Stimulated activated CD4-positive, alpha-beta T cell treated with anti-CD3 and anti-CD28 coated beads, Interleukin-2, amount 100 ng/mL, for 48 hours (primary cell): ENCODE results near the gene EHD1.

ENCODE experiments used
- DNase-seq, 2 donors: peaks; one replicate each; pipeline ENCODE4 v3.0.0-alpha.2; 2020

EHD1 gene

GRCh38 chr11:64871492-64871891, 6.9 kb downstream of the EHD1 start:
- no peak for DNase-seq

- no peak for DNase-seq
These were observed 7.4 kb downstream of the EHD1 start for GRCh38 chr11:64870893-64871466.

- no peak for DNase-seq
These were observed 8.1 kb downstream of the EHD1 start for GRCh38 chr11:64870176-64870892.

- no peak for DNase-seq
These were observed 8.7 kb downstream of the EHD1 start for GRCh38 chr11:64869571-64870175.

- peak in 1 of 2 donors; percentile 40 for DNase-seq
These were observed 9.4 kb downstream of the EHD1 start for GRCh38 chr11:64868904-64869570.

GRCh38 chr11:64867748-64868462, 10.5 kb downstream of the EHD1 start:
- no peak for DNase-seq

GRCh38 chr11:64866173-64866491, 12.3 kb downstream of the EHD1 start:
- DNase-seq, result no peak

- no peak for DNase-seq
These were observed 12.9 kb downstream of the EHD1 start for GRCh38 chr11:64865286-64866172.

- DNase-seq, result peak in 1 of 2 donors; percentile 60
These were observed 13.7 kb downstream of the EHD1 start for GRCh38 chr11:64864473-64865285.

GRCh38 chr11:64864135-64864472, 14.3 kb downstream of the EHD1 start:
- DNase-seq, result no peak

GRCh38 chr11:64863391-64864060, 14.9 kb downstream of the EHD1 start:
- no peak for DNase-seq

- DNase-seq, result no peak
These were observed 15.4 kb downstream of the EHD1 start for GRCh38 chr11:64862987-64863390.

GRCh38 chr11:64861227-64861975, 17.0 kb downstream of the EHD1 start:
- DNase-seq, result no peak

GRCh38 chr11:64859542-64860414, 18.6 kb downstream of the EHD1 start:
- DNase-seq, result peak in 1 of 2 donors; percentile 53

GRCh38 chr11:64858467-64859263, 19.8 kb downstream of the EHD1 start:
- DNase-seq, result no peak

- no peak for DNase-seq
These were observed 20.9 kb downstream of the EHD1 start for GRCh38 chr11:64857485-64857884.

- peak in 1 of 2 donors; percentile 64 for DNase-seq
These were observed 21.8 kb downstream of the EHD1 start for GRCh38 chr11:64856382-64857227.
